Measurements from ENCODE around the gene SIK3.

Gene SIK3

GRCh38 chr11:116970485-116971292, 127.5 kb downstream of the SIK3 start:
- no peak for DNase-seq (ENCODE audit: low read depth in 2 of 2)

- no peak for DNase-seq (ENCODE audit: low read depth in 2 of 2)
Observed at GRCh38 chr11:116969694-116970093, 128.5 kb downstream of the SIK3 start.

- DNase-seq (ENCODE audit: low read depth in 2 of 2): no peak
Observed at GRCh38 chr11:116964269-116964668, 134.0 kb downstream of the SIK3 start.

- no peak for DNase-seq (ENCODE audit: low read depth in 2 of 2)
Observed at GRCh38 chr11:116963813-116964212, 134.4 kb downstream of the SIK3 start.

DNA sequence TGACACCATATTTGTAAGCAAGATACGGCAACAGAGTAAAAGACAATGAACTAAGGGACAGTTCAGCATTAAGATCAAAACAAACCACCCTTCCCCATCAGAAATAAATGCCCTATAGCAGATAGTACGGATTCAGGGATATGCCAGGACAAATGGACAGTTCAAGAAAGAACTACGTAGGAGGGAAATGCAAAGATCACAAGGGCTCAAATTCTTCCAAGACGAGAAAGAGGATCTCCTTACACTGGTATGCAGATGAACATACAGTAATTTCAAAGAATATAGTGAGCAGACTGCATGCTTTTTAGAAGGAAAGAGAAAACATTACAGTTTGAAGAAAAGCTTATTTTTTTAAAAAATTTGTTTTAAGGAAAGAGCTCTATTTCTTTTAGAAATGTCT, 136.1 kb downstream of the SIK3 start:
- DNase-seq (ENCODE audit: low read depth in 2 of 2): no peak

- no peak for DNase-seq (ENCODE audit: low read depth in 2 of 2)
Observed at GRCh38 chr11:116960930-116961329, 137.3 kb downstream of the SIK3 start.

- no peak for DNase-seq (ENCODE audit: low read depth in 2 of 2)
Observed at GRCh38 chr11:116958246-116958645, 140.0 kb downstream of the SIK3 start.

DNA sequence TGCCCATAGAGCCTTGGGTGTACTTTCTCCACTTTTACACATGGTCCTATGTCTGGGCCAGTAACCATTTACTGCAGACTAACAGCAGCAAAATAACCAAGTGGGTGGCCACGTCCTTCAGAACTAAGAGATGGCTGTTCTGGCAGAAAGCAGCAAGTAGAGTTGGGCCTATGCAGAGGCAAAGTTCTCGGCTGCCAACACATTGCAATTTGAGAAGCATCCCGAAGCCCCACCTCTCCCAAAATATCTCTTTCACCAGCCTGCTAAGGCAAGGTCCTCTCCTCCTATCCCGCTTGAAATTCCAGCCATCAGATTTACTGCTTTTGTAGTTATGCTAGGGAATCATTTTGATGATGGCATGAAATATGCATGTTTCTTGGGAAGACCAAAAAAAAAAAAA, 142.3 kb downstream of the SIK3 start:
- no peak for DNase-seq (ENCODE audit: low read depth in 2 of 2)

GRCh38 chr11:116955548-116955947, 142.7 kb downstream of the SIK3 start:
- no peak for DNase-seq (ENCODE audit: low read depth in 2 of 2)

GRCh38 chr11:116953530-116954285, 144.5 kb downstream of the SIK3 start:
- no peak for DNase-seq (ENCODE audit: low read depth in 2 of 2)

- no peak for DNase-seq (ENCODE audit: low read depth in 2 of 2)
Observed at GRCh38 chr11:116951762-116952161, 146.5 kb downstream of the SIK3 start.

- no peak for DNase-seq (ENCODE audit: low read depth in 2 of 2)
Observed at GRCh38 chr11:116950210-116950609, 148.0 kb downstream of the SIK3 start.

GRCh38 chr11:116948391-116948790, 149.8 kb downstream of the SIK3 start:
- DNase-seq (ENCODE audit: low read depth in 2 of 2): no peak

GRCh38 chr11:116946414-116946813, 151.8 kb downstream of the SIK3 start:
- DNase-seq (ENCODE audit: low read depth in 2 of 2): no peak

DNA sequence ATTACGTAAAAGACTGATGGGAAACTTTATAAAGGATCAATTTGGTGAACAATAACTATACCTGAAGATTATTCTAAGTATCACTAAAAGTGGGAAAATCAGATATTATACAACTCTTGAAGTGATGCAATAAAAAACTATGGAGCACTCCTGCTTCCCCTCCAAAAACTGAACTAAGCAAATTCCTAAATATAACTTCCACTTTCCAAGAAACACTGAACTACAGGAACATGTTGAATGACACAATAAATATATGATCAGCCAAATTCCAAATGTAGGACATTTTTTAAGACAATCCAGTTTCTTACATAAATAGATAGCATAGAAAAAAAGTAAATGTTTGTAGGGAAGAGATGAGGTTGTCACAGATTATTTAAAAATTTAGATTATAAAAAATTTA, 158.7 kb downstream of the SIK3 start:
- DNase-seq (ENCODE audit: low read depth in 2 of 2): no peak

- no peak for DNase-seq (ENCODE audit: low read depth in 2 of 2)
Observed at GRCh38 chr11:116938471-116939070, 159.7 kb downstream of the SIK3 start.

DNA sequence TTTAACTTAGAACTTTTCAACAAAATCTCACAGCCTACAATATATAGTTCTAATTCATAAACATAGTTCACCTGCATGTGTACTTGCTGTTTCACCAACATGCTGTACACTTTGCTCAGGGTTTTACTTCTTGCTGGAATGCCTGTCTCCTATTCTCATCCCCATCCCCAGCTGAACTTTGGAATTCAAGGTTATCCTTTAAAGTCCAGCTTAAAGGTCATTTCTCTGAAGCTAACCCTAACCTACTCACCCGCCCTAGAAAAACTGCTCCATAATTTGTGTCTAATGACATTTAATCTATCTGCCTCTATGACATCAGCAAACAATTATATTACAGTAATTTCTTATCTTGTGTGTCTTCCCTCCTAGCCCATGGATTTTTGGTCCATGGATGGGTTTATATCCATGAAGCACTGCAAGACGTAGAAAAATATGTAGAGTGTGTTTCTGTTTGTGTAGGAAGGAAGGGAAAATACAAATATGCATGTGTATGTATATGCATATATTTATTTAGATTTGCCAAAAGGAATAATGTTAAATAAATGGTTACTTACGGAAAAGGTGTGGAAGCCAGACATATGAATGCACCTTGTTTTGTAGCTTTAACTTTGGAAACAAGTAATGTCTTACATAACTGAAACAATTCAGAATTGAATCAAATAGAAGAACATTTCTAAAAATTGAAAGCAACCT, 161.3 kb downstream of the SIK3 start:
- no peak for DNase-seq (ENCODE audit: low read depth in 2 of 2)

GRCh38 chr11:116935514-116935913, 162.7 kb downstream of the SIK3 start:
- DNase-seq (ENCODE audit: low read depth in 2 of 2): no peak

DNA sequence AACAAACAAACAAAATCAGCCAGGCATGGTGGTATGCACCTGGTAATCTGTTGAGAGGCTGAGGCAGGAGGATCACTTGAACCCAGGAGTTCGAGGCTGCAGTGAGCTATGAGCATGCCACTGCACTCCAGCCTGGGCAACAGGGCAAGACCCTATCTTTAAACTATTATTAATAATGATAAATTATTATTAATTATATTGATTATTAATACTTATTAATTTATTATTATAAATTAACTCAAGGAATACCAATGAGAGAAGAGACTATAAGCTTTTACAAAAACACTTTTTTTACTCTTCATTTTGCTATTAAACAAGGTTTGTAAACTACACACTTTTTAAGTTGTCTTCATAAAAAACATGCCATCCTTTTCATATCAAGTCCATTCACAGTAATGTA, 163.1 kb downstream of the SIK3 start:
- DNase-seq (ENCODE audit: low read depth in 2 of 2): no peak

DNA sequence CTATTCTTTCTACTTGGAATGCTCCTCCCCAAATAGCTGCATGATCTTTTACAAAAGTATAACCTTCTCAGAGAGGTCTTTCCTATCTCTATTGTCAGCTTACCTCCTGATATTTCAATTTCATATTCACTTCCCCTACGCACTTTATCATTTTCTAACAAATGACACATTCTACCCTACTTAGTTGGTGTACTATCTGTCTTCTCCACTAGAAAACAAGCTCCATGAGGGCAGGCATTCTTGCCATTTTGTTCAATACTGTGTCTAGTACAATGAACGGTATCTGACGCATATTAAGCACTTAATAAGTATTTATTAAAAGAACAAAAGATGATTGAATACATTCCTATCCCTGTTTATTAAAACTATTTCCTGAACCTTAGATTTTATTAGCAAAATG, 164.3 kb downstream of the SIK3 start:
- no peak for DNase-seq (ENCODE audit: low read depth in 2 of 2)

DNA sequence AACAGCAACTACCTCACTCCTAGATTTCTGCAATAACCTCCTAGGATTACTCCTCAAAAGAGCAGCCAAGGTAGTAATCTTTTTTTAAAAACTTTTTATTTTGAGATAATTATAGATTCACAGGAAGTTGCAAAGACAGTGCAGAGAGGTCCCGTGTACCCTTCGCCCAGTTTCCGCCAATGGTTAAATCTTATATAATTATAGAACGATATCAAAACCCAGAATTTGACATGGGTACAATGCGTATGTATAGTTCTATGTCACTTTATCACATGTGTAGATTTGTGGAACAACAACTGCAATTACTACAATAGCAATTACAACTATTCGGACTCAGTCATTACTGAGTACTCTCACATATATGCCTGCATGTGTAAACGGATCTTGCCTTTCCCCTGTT, 166.0 kb downstream of the SIK3 start:
- no peak for DNase-seq (ENCODE audit: low read depth in 2 of 2)
